ENCODE data around the gene SNPH.
"Not testable (repeated sequence)": the region's sequence is repeated elsewhere in the genome, so short reads cannot be mapped to it uniquely, and the experiment has no call there.

SNPH gene

GRCh38 chr20:1266167-1266973 is at the start of gene SNPH:
TSS of gene SNPH (plus strand) at chr20:1266294. CDS start at chr20:1296240, 29,946 bp downstream.
- in situ Hi-C loops (cut with MboI; ENCODE audit: low sequenced_read_pairs), result no loop called here

- in situ Hi-C loops (cut with MboI; ENCODE audit: low sequenced_read_pairs), result not testable (repeated sequence)
Measured at GRCh38 chr20:1216527-1217427, 49.3 kb upstream of the SNPH start.

GRCh38 chr20:1222750-1223149 is 43.3 kb upstream of the SNPH start:
- in situ Hi-C loops (cut with MboI; ENCODE audit: low sequenced_read_pairs), result not testable (repeated sequence)

GRCh38 chr20:1224205-1224890 is 41.7 kb upstream of the SNPH start:
- in situ Hi-C loops (cut with MboI; ENCODE audit: low sequenced_read_pairs), result no loop called here

GRCh38 chr20:1225263-1225782 is 40.8 kb upstream of the SNPH start:
- in situ Hi-C loops (cut with MboI; ENCODE audit: low sequenced_read_pairs), result no loop called here

GRCh38 chr20:1225783-1226654 is 40.1 kb upstream of the SNPH start, which contains the start of gene RAD21L1:
TSS of gene RAD21L1 (plus strand) at chr20:1226044. CDS start at chr20:1228454, 2,410 bp downstream.
- in situ Hi-C loops (cut with MboI; ENCODE audit: low sequenced_read_pairs), result no loop called here

- in situ Hi-C loops (cut with MboI; ENCODE audit: low sequenced_read_pairs), result no loop called here
Measured at GRCh38 chr20:1229541-1229940, 36.6 kb upstream of the SNPH start.

GRCh38 chr20:1232286-1233111 is 33.6 kb upstream of the SNPH start:
- in situ Hi-C loops (cut with MboI; ENCODE audit: low sequenced_read_pairs), result no loop called here

- in situ Hi-C loops (cut with MboI; ENCODE audit: low sequenced_read_pairs), result no loop called here
Measured at GRCh38 chr20:1240549-1240948, 25.5 kb upstream of the SNPH start.

- in situ Hi-C loops (cut with MboI; ENCODE audit: low sequenced_read_pairs), result no loop called here
Measured at GRCh38 chr20:1241456-1241855, 24.6 kb upstream of the SNPH start.

- in situ Hi-C loops (cut with MboI; ENCODE audit: low sequenced_read_pairs), result no loop called here
Measured at GRCh38 chr20:1242099-1242498, 24.0 kb upstream of the SNPH start.

GRCh38 chr20:1242530-1242929 is 23.6 kb upstream of the SNPH start:
- in situ Hi-C loops (cut with MboI; ENCODE audit: low sequenced_read_pairs), result no loop called here

- in situ Hi-C loops (cut with MboI; ENCODE audit: low sequenced_read_pairs), result no loop called here
Measured at GRCh38 chr20:1245578-1245977, 20.5 kb upstream of the SNPH start.

- in situ Hi-C loops (cut with MboI; ENCODE audit: low sequenced_read_pairs), result no loop called here
Measured at GRCh38 chr20:1247689-1248088, 18.4 kb upstream of the SNPH start.

GRCh38 chr20:1250282-1250681 is 15.8 kb upstream of the SNPH start:
- in situ Hi-C loops (cut with MboI; ENCODE audit: low sequenced_read_pairs), result not testable (repeated sequence)

GRCh38 chr20:1252416-1252815 is 13.7 kb upstream of the SNPH start:
- in situ Hi-C loops (cut with MboI; ENCODE audit: low sequenced_read_pairs), result no loop called here

- in situ Hi-C loops (cut with MboI; ENCODE audit: low sequenced_read_pairs), result no loop called here
Measured at GRCh38 chr20:1254254-1254653, 11.8 kb upstream of the SNPH start.

- in situ Hi-C loops (cut with MboI; ENCODE audit: low sequenced_read_pairs), result no loop called here
Measured at GRCh38 chr20:1255675-1256074, 10.4 kb upstream of the SNPH start.

GRCh38 chr20:1263853-1264252 is 2.2 kb upstream of the SNPH start:
- in situ Hi-C loops (cut with MboI; ENCODE audit: low sequenced_read_pairs), result no loop called here
